Measurements from ENCODE around the gene TSSC4. TPM values are rescaled to one million over a fixed set of nuclear protein-coding genes. Genes with fewer than 3 reads are reported as not detected.

The TSSC4 gene
- total RNA-seq, 2 experiments from 2014 or later: 41.9 to 42.0 TPM

Other genes starting within 250 kb of the TSSC4 start
- gene INS, start 239.5 kb upstream of the TSSC4 start, total RNA-seq: not detected
- gene TH, start 228.9 kb upstream of the TSSC4 start, total RNA-seq: not detected
- gene ASCL2, start 130.2 kb upstream of the TSSC4 start, total RNA-seq: not detected
- gene C11orf21, start 98.8 kb upstream of the TSSC4 start, total RNA-seq: 1 to 10 TPM; 6.1 to 6.6 TPM
- 1 to 10 TPM; 5.0 to 5.3 TPM for gene TSPAN32, start 98.7 kb upstream of the TSSC4 start, total RNA-seq
- 100 to 1,000 TPM; 127 to 128 TPM for gene CD81, start 23.4 kb upstream of the TSSC4 start, total RNA-seq
- not detected for gene TRPM5, start 43.8 kb downstream of the TSSC4 start, total RNA-seq
- gene KCNQ1, start 44.3 kb downstream of the TSSC4 start, total RNA-seq: 10 to 100 TPM; 10.6 to 10.8 TPM